ENCODE results near the gene MYLK. TPM values are rescaled to one million over a fixed set of nuclear protein-coding genes. Genes with fewer than 3 reads are reported as not detected.

MYLK gene
- total and polyA plus RNA-seq, 2 of the 4 experiments (the other 2 are of a cell fraction): 299 to 484 TPM

DNA sequence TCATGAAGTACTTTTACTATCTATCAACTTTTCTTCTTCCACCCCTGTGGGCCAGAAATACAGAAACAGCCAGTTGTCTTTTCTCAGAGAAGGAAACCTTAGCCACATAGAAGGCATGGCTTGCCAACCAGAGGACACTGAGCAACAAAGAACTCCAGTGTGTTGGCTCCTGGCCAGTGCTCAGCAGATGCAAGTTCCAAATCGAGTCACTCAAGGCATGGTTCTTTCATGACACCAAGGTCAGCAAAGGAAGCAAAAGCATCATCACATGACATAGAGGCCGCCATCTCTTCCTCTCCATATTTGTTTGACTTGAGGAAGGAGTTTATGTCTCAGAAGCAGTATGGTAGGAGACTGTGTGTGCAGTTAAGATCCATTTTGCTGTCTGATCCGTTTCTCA is 92.2 kb downstream of the MYLK start:
- no peak overlapping the region for H3K9ac ChIP-seq (ENCODE audit: low read depth, low read length)
- intact Hi-C loops (cut with micrococcal nuclease) (no loop called here), in situ Hi-C loops (cut with MboI; ENCODE audit: low sequenced_read_pairs) (no loop called here), dilution Hi-C loops (cut with HindIII; ENCODE audit: low sequenced_read_pairs, unreplicated experiment) (no loop called here)
- peak overlapping the region; percentile 84 for H3K4ac ChIP-seq (ENCODE audit: low read depth, low read length)
- DNase-seq (peak; percentile 56), ATAC-seq (ENCODE audit: low read depth) (no peak)
- BruUV-seq (replicated peaks): no TSS peak
- CTCF ChIA-PET: no interaction called here
- TF ChIP-seq, protein P1, sequence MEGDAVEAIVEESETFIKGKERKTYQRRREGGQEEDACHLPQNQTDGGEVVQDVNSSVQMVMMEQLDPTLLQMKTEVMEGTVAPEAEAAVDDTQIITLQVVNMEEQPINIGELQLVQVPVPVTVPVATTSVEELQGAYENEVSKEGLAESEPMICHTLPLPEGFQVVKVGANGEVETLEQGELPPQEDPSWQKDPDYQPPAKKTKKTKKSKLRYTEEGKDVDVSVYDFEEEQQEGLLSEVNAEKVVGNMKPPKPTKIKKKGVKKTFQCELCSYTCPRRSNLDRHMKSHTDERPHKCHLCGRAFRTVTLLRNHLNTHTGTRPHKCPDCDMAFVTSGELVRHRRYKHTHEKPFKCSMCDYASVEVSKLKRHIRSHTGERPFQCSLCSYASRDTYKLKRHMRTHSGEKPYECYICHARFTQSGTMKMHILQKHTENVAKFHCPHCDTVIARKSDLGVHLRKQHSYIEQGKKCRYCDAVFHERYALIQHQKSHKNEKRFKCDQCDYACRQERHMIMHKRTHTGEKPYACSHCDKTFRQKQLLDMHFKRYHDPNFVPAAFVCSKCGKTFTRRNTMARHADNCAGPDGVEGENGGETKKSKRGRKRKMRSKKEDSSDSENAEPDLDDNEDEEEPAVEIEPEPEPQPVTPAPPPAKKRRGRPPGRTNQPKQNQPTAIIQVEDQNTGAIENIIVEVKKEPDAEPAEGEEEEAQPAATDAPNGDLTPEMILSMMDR (conservative IDR thresholded peaks at IDR 0.05; ENCODE audit: low read depth, low read length): no peak
- TF ChIP-seq MAZ (IDR thresholded peaks at IDR 0.05; ENCODE audit: borderline replicate concordance, low read depth, low read length) (no peak), RCOR1 (IDR thresholded peaks at IDR 0.05; ENCODE audit: insufficient replicate concordance, low read length) (no peak), RAD21 (IDR thresholded peaks at IDR 0.05; ENCODE audit: low read length) (no peak), RFX5 (IDR thresholded peaks at IDR 0.05; ENCODE audit: low read depth, low read length) (no peak), BHLHE40 (IDR thresholded peaks at IDR 0.05; ENCODE audit: low read depth, low read length) (no peak), CEBPB (IDR thresholded peaks at IDR 0.05; ENCODE audit: low read depth, low read length) (no peak)
- H3K36me3 ChIP-seq (ENCODE audit: control insufficient read depth, insufficient read depth, low read length): peaks cover 58% of the 10 kb centered on the region
- no peak overlapping the region for H3K4me2 ChIP-seq (ENCODE audit: low read depth, low read length)
- H3K4me1 ChIP-seq (ENCODE audit: control insufficient read depth, insufficient read depth, low read length): peaks cover 38% of the 10 kb centered on the region
- H2BK20ac ChIP-seq (ENCODE audit: low read depth, low read length): peak overlapping the region; percentile 93
- peak overlapping the region; percentile 97 for H2BK5ac ChIP-seq (ENCODE audit: low read depth, low read length, poor library complexity, severe bottlenecking)
- H2BK15ac ChIP-seq (ENCODE audit: low read depth, low read length): peak overlapping the region; percentile 82; the same call in 2 of the 3 replicates
- H3K23ac ChIP-seq (ENCODE audit: low read depth, low read length): peak overlapping the region; percentile 51; the same call in 1 of the 2 replicates
- H4K91ac ChIP-seq (ENCODE audit: insufficient read depth, low read depth, low read length): peak overlapping the region; percentile 83
- H4K8ac ChIP-seq (ENCODE audit: low read depth in 2 of 2, low read length in 2 of 2): peak overlapping the region; percentile 8 to 85; a peak in 3 of 4 replicates
- H3K14ac ChIP-seq (replicated peaks; ENCODE audit: low read depth, low read length): peak overlapping the region; percentile 84
- peak overlapping the region; percentile 84 for H2AK5ac ChIP-seq (ENCODE audit: low read depth, low read length)
- H4K5ac ChIP-seq (ENCODE audit: low read depth, low read length): peak overlapping the region; percentile 55
- no peaks in the 10 kb centered on the region for H3K9me3 ChIP-seq (ENCODE audit: control insufficient read depth, insufficient read depth, low read length)
- H3K27ac ChIP-seq (ENCODE audit: insufficient read depth, low read length): peak overlapping the region; percentile 84
- H2BK120ac ChIP-seq (ENCODE audit: low read depth, low read length): peak overlapping the region; percentile 83
- H3K79me1 ChIP-seq (ENCODE audit: low read depth in 1 of 2, low read length in 2 of 2): peaks cover 31 to 85% of the 10 kb centered on the region in 2 experiments
- H3K27me3 ChIP-seq (ENCODE audit: control insufficient read depth, insufficient read depth, low read length): no peaks in the 10 kb centered on the region
- H2AK9ac ChIP-seq (replicated peaks; ENCODE audit: low read depth, low read length, poor library complexity): no peak overlapping the region
- peaks cover 49% of the 10 kb centered on the region for H3K9me1 ChIP-seq (ENCODE audit: insufficient read depth, low read length)
- H3K4me3 ChIP-seq (ENCODE audit: insufficient read depth, low read depth, low read length): no peak overlapping the region
- WGBS, 2 experiments (ENCODE audit: extremely low coverage in 2 of 2, insufficient read length in 1 of 2): no CpG with 5 or more reads among the region's 3 CpGs
- H3K18ac ChIP-seq (ENCODE audit: low read depth, low read length): peak overlapping the region; percentile 60
- no peaks in the 10 kb centered on the region for H4K20me1 ChIP-seq (ENCODE audit: insufficient read depth, low read length)
- POLR2A ChIA-PET (ENCODE audit: unreplicated experiment): no interaction called here
- no peak overlapping the region for H2AFZ ChIP-seq (replicated peaks; ENCODE audit: low read length, poor library complexity)
- H3K56ac ChIP-seq (ENCODE audit: extremely low read depth, insufficient read depth, low read length): no peak overlapping the region

Measured in IMR-90 (cell line).